ENCODE data around the gene SAMD8.

The SAMD8 gene

DNA sequence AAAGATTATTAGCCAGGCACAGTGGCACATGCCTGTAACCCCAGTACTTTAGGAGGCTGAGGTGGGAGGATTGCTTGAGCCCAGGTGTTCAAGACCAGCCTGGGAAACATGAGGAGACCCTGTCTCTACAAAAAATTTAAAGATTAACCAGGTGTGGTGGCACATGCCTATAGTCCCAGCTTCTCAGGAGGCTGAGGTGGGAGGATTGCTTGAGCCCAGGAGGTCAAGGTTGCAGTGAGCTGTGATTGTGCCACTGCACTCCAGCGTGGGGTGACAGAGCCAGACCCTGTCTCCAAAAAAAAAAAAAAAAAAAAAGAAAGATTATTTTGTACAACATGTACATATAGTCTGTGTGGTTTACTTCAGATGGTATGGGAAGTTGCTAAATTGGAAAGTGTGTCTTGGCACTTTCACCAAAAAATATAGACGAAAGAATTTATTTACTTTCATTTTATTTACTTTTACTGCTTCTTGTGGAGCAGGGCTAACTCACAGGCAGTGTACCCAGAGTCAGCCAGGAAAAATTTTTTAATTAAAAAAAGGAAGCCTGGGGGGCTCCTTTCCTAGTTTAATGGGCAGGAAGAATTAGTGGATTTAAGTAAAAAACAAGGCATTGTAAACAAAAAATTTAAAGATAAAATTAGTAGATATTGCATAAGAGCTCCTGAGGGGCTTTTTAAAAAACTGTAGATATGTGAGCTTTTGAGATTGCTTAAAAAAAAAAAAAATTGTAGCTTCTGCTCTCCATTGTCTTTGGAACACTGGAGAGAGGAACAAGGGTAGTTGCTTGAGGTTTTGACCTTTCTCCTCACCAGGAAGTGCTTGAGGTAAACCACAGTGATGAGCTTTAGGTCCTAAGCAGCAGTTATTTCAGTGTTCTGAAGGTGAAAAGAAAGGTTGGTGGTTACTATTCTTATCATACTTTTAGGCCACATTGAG is 54.5 kb downstream of the SAMD8 start:
- 0 out of 2 replicates have a peak, but pooled peaks cover 3% of the 10 kb centered on the region for H3K36me3 ChIP-seq (ENCODE audit: low read length)
- no peak overlapping the region for H3K9ac ChIP-seq (ENCODE audit: low read length)
- H3F3A ChIP-seq (ENCODE audit: insufficient read depth), result 0 out of 2 replicates have a peak, but pooled peaks cover 6% of the 10 kb centered on the region
- H2AFZ ChIP-seq (ENCODE audit: low read depth, low read length, severe bottlenecking), result no peak overlapping the region
- no peaks in the 10 kb centered on the region for H3K9me2 ChIP-seq (replicated peaks; ENCODE audit: insufficient read depth, low read length)
- no peaks in the 10 kb centered on the region for H3K27me3 ChIP-seq (ENCODE audit: low read length)
- TF ChIP-seq, protein P1, sequence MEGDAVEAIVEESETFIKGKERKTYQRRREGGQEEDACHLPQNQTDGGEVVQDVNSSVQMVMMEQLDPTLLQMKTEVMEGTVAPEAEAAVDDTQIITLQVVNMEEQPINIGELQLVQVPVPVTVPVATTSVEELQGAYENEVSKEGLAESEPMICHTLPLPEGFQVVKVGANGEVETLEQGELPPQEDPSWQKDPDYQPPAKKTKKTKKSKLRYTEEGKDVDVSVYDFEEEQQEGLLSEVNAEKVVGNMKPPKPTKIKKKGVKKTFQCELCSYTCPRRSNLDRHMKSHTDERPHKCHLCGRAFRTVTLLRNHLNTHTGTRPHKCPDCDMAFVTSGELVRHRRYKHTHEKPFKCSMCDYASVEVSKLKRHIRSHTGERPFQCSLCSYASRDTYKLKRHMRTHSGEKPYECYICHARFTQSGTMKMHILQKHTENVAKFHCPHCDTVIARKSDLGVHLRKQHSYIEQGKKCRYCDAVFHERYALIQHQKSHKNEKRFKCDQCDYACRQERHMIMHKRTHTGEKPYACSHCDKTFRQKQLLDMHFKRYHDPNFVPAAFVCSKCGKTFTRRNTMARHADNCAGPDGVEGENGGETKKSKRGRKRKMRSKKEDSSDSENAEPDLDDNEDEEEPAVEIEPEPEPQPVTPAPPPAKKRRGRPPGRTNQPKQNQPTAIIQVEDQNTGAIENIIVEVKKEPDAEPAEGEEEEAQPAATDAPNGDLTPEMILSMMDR (IDR thresholded peaks at IDR 0.05; ENCODE audit: insufficient read depth, low read length, poor library complexity, severe bottlenecking), result no peak
- peak overlapping the region; percentile 49 for H3K27ac ChIP-seq (ENCODE audit: low read depth, low read length)
- H3K4me2 ChIP-seq (ENCODE audit: low read depth, low read length, poor library complexity, severe bottlenecking), result peak overlapping the region; percentile 44
- H4K20me1 ChIP-seq (ENCODE audit: low read depth, low read length), result peaks cover 3% of the 10 kb centered on the region; the same call in 1 of the 2 replicates
- peaks cover 9% of the 10 kb centered on the region; the same call in 1 of the 2 replicates for H3K79me2 ChIP-seq (ENCODE audit: insufficient read depth, low read length)
- H3K4me3 ChIP-seq (ENCODE audit: insufficient read depth, low read length, poor library complexity, severe bottlenecking), result no peak overlapping the region
- no peaks in the 10 kb centered on the region for H3K9me3 ChIP-seq (ENCODE audit: insufficient read depth, low read length)

DNA sequence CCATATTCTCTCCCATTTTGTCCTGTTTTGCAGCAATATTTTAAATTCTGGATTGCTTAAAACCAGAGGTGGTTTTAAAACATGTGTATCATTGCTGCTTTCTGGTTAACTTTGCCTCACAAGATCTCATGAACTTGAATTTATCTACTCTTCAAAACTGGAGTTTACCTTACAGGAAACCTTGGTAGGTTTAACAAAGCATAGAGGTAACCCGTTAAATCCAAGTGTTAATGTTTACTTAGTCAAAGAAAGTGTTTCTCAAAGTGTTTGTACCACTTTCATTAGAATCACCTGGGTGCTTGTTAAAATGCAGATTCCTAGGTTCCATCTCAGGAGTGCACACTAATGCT is 55.1 kb downstream of the SAMD8 start:
- H3K27me3 ChIP-seq (ENCODE audit: low read length), result no peaks in the 10 kb centered on the region
- peak overlapping the region; percentile 44 for H3K4me2 ChIP-seq (ENCODE audit: low read depth, low read length, poor library complexity, severe bottlenecking)
- no peaks in the 10 kb centered on the region for H3K9me3 ChIP-seq (ENCODE audit: insufficient read depth, low read length)
- H3K27ac ChIP-seq (ENCODE audit: low read depth, low read length), result peak overlapping the region; percentile 49
- peaks cover 3% of the 10 kb centered on the region; the same call in 1 of the 2 replicates for H4K20me1 ChIP-seq (ENCODE audit: low read depth, low read length)
- no peak overlapping the region for H3K4me3 ChIP-seq (ENCODE audit: insufficient read depth, low read length, poor library complexity, severe bottlenecking)
- TF ChIP-seq, protein P1 (IDR thresholded peaks at IDR 0.05; ENCODE audit: insufficient read depth, low read length, poor library complexity, severe bottlenecking), result no peak
- TF ChIP-seq EZH2phosphoT487 (conservative IDR thresholded peaks at IDR 0.05; ENCODE audit: low read length), result no peak
- H3K9me2 ChIP-seq (replicated peaks; ENCODE audit: insufficient read depth, low read length), result no peaks in the 10 kb centered on the region
- H3K79me2 ChIP-seq (ENCODE audit: insufficient read depth, low read length), result peaks cover 9% of the 10 kb centered on the region; the same call in 1 of the 2 replicates
- 0 out of 2 replicates have a peak, but pooled peaks cover 3% of the 10 kb centered on the region for H3K36me3 ChIP-seq (ENCODE audit: low read length)
- H2AFZ ChIP-seq (ENCODE audit: low read depth, low read length, severe bottlenecking), result no peak overlapping the region
- 0 out of 2 replicates have a peak, but pooled peaks cover 6% of the 10 kb centered on the region for H3F3A ChIP-seq (ENCODE audit: insufficient read depth)
- no peak overlapping the region for H3K9ac ChIP-seq (ENCODE audit: low read length)

DNA sequence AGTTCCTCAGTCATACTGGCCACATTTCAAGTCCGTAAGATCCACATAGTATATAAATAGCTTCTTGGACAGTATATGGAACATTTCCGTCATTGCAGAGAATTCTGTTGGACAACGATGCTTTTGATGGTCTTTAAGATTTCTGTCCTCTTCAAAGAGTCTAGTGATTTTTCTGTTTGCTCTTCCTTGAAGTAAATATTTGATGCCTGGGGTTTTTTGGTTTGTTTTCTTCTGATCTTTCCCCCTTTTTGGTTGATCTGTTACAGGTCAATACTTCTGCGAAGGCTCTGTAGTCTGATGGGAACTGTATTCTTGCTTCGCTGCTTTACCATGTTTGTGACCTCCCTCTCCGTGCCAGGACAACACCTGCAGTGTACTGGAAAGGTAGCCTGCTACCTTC is 56.8 kb downstream of the SAMD8 start:
- no peak overlapping the region for H3K9ac ChIP-seq (ENCODE audit: low read length)
- no peak overlapping the region for H3K4me2 ChIP-seq (ENCODE audit: low read depth, low read length, poor library complexity, severe bottlenecking)
- no peak overlapping the region for H2AFZ ChIP-seq (ENCODE audit: low read depth, low read length, severe bottlenecking)
- no peaks in the 10 kb centered on the region for H3K9me3 ChIP-seq (ENCODE audit: insufficient read depth, low read length)
- peaks cover 3% of the 10 kb centered on the region; the same call in 1 of the 2 replicates for H4K20me1 ChIP-seq (ENCODE audit: low read depth, low read length)
- peaks cover 9% of the 10 kb centered on the region; the same call in 1 of the 2 replicates for H3K79me2 ChIP-seq (ENCODE audit: insufficient read depth, low read length)
- H3K27ac ChIP-seq (ENCODE audit: low read depth, low read length), result no peak overlapping the region
- TF ChIP-seq, protein P1 (IDR thresholded peaks at IDR 0.05; ENCODE audit: insufficient read depth, low read length, poor library complexity, severe bottlenecking), result no peak
- no peak for TF ChIP-seq EZH2phosphoT487 (conservative IDR thresholded peaks at IDR 0.05; ENCODE audit: low read length)
- 0 out of 2 replicates have a peak, but pooled peaks cover 6% of the 10 kb centered on the region for H3F3A ChIP-seq (ENCODE audit: insufficient read depth)
- H3K27me3 ChIP-seq (ENCODE audit: low read length), result no peaks in the 10 kb centered on the region
- H3K36me3 ChIP-seq (ENCODE audit: low read length), result 0 out of 2 replicates have a peak, but pooled peaks cover 3% of the 10 kb centered on the region
- H3K4me3 ChIP-seq (ENCODE audit: insufficient read depth, low read length, poor library complexity, severe bottlenecking), result no peak overlapping the region
- H3K9me2 ChIP-seq (replicated peaks; ENCODE audit: insufficient read depth, low read length), result no peaks in the 10 kb centered on the region
